Left forelimb (tissue), 1 donor: ENCODE measurements around the gene ACSL4.

Experiments
- DNase-seq: peaks from one replicate; pipeline ENCODE4 v3.0.0-alpha.2; 2018; ENCODE audit warnings: low spot score

Gene ACSL4

GRCh38 chrX:109600237-109600651 is 132.8 kb downstream of the ACSL4 start:
- DNase-seq, result peak; percentile 66

DNA sequence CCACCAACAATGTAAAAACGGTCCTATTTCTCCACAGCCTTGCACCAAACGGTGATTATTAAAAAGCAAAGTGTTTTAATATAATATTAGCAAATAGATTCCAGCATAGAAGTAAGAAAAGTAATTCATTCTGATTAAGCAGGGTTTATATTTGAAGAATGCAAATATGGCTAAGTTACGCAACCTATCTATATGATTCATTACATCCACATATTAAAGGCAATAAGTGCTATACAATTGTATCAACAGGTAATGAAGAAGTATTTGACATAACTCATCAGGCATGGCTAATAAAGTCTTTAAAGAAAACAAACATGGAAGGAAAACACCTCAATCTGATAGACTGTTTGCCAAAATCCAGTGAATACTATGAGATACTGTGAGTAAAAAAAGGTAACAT is 137.0 kb downstream of the ACSL4 start:
- DNase-seq, result no peak
